ENCODE data around the gene PTCH1.
A peak's percentile ranks its signal among the peaks of the same experiment; 100 is the strongest.

Gene PTCH1

GRCh38 chr9:95508242-95508967 lies 8.4 kb downstream of the PTCH1 start:
- no peak for FAIRE-seq
- DNase-seq (ENCODE audit: insufficient read length, low spot score): no peak
- TF ChIP-seq CTCF (IDR thresholded peaks at IDR 0.05; ENCODE audit: insufficient read depth, missing control alignments): no peak

GRCh38 chr9:95507464-95508241 lies 9.1 kb downstream of the PTCH1 start:
- no peak for FAIRE-seq
- no peak for TF ChIP-seq CTCF (IDR thresholded peaks at IDR 0.05; ENCODE audit: insufficient read depth, missing control alignments)
- DNase-seq (ENCODE audit: insufficient read length, low spot score): no peak

GRCh38 chr9:95506678-95507463 lies 9.9 kb downstream of the PTCH1 start:
- DNase-seq (ENCODE audit: insufficient read length, low spot score): no peak
- no peak for FAIRE-seq
- TF ChIP-seq CTCF (IDR thresholded peaks at IDR 0.05; ENCODE audit: insufficient read depth, missing control alignments): no peak

GRCh38 chr9:95506428-95506677 lies 10.4 kb downstream of the PTCH1 start:
- TF ChIP-seq CTCF (IDR thresholded peaks at IDR 0.05; ENCODE audit: insufficient read depth, missing control alignments): no peak
- DNase-seq (ENCODE audit: insufficient read length, low spot score) (no peak), FAIRE-seq (no peak)

GRCh38 chr9:95505717-95506427 lies 10.9 kb downstream of the PTCH1 start:
- FAIRE-seq (no peak), DNase-seq (ENCODE audit: insufficient read length, low spot score) (peak; percentile 34)
- no peak for TF ChIP-seq CTCF (IDR thresholded peaks at IDR 0.05; ENCODE audit: insufficient read depth, missing control alignments)

GRCh38 chr9:95505072-95505716 lies 11.6 kb downstream of the PTCH1 start:
- no peak for TF ChIP-seq CTCF (IDR thresholded peaks at IDR 0.05; ENCODE audit: insufficient read depth, missing control alignments)
- no peak for FAIRE-seq
- no peak for DNase-seq (ENCODE audit: insufficient read length, low spot score)
